GM12874 (cell line): ENCODE data around the gene NDUFS7.

Experiments used
- CTCF ChIP-seq: IDR thresholded peaks from 2 replicates; pipeline ENCODE4 v1.5.1; 2011; ENCODE audit warnings: low read depth, mild to moderate bottlenecking, control low read depth, low read length, moderate library complexity; ENCODE audit not compliant: insufficient read depth

The NDUFS7 gene

GRCh38 chr19:1389033-1389940 lies 5.6 kb downstream of the NDUFS7 start:
- TF ChIP-seq CTCF, result no peak

- no peak for TF ChIP-seq CTCF
These were observed 7.2 kb downstream of the NDUFS7 start for GRCh38 chr19:1390890-1391423.

GRCh38 chr19:1392407-1392806 lies 8.7 kb downstream of the NDUFS7 start:
- no peak for TF ChIP-seq CTCF

- no peak for TF ChIP-seq CTCF
These were observed 9.3 kb downstream of the NDUFS7 start for GRCh38 chr19:1392939-1393530.

GRCh38 chr19:1393841-1394240 lies 10.1 kb downstream of the NDUFS7 start:
- TF ChIP-seq CTCF, result no peak

- no peak for TF ChIP-seq CTCF
These were observed 10.8 kb downstream of the NDUFS7 start for GRCh38 chr19:1394252-1395193.
